HG03565 (cell line): ENCODE data around the gene UNC5A.

Experiments used
- ATAC-seq: cut with Tn5 transposase; IDR thresholded peaks from one replicate; pipeline ENCODE4 v1.9.1; 2021; ENCODE audit warnings: mild to moderate bottlenecking, moderate library complexity; ENCODE audit not compliant: unreplicated experiment

Gene UNC5A

DNA sequence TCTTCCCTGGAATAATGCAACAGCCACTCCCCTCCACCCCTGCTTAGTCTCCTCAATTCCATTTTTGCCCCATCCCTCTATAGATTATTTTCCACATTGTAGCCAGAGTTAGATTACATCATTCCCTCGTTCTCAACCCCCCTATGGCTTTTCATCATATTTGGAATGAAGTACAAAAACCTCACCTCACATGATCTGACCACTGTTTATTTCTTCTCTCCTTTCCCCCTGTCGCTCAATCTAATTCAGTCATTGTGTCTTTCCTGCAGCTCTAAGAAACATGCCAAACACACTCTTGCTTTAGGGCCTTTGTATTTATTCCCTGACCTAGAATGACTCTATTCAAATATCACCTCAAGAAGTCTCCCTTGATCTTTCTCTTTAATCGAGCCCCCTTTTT lies 111.4 kb downstream of the UNC5A start:
- no peak for ATAC-seq

DNA sequence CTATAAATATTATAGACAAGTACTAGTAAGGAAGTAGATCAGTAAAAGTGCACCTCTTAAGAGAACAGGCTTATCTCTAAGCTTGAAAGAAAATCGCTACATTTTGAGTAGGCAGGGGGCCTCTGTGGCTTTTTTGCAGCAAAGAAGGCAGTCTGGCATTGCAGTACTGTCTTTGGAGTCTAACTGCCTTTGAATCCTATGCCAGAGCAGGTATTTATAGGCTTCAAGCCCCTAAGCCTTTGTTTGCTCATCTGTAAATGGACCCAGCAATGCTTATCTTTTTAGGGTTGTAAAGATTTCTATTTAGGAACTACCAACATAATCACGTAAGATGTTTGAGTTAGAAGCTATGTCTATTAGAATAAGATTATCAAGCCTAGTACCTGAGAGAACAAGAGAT lies 112.5 kb downstream of the UNC5A start:
- no peak for ATAC-seq

DNA sequence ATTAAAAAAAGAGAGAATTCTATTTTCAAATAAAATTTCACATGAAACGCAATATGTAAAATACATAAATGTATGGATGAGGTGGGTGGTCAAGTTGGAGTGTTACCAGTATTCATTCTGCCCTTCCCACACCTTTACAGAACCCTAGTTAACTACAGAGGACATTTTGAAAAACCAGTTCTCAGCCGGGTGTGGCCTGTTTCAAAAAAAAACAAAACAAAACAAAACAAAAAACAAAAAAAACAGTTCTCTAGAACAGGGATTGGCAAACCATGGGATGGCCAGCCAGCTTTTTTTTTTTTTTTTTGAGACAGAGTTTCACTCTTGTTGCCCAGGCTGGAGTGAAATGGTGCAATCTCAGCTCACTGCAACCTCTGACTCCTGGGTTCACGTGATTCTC lies 117.2 kb downstream of the UNC5A start:
- no peak for ATAC-seq

- no peak for ATAC-seq
These were observed 119.3 kb downstream of the UNC5A start for GRCh38 chr5:176929654-176930053.
